B cell (primary cell): ENCODE data around the gene CNNM3.

Experiments used
- EZH2 ChIP-seq: IDR thresholded peaks from 2 replicates; pipeline ENCODE4 v1.6.1; 2012; ENCODE audit warnings: borderline replicate concordance, low read depth, mild to moderate bottlenecking, moderate library complexity, low read length; ENCODE audit not compliant: insufficient read depth, poor library complexity, severe bottlenecking
- TF ChIP-seq, protein P1 (sequence below): fragments of 200-600 bp; IDR thresholded peaks from one replicate; pipeline ENCODE4 v1.8.0; 2022; ENCODE audit warnings: antibody characterized with exemption, mild to moderate bottlenecking

DNA sequence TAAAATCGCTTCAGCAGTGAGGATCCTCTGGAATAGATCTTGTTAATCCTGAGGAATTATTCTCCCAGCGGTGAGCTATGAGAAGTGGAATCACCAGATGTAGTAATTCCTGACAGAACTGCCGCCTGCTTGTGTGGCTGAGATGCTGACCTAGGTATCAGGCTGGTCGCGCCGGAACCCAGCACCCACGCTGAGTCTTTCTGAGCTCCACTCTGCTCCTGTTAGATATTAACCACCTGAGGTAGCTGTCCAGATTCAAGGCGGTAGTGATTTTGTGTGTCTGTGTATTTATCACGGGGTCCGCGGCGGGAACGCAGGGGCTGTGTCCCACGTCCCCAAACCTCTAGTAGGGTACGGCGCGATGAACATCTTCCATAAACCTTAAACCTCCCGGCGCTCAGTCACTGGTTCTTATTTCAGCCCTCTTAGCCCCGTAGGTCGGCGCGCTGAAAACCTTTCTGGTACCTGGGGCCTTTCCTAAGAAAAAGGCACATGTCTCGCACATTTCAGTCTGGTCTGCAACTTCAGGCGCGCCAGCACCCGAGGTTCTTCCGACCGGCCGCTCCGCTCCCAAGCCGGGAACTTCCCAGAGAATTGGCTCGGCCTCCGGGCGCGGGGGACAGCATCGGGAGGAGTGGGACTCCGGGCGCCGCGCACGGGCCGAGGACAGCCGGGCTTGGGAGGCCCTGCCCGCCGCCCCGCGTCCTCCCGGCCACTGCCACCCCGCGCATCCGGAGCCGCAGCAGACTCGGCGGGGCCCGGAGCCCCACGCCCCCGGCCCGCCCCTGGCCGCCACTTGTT, 542 bp upstream of the CNNM3 start:
- TF ChIP-seq, protein P1, sequence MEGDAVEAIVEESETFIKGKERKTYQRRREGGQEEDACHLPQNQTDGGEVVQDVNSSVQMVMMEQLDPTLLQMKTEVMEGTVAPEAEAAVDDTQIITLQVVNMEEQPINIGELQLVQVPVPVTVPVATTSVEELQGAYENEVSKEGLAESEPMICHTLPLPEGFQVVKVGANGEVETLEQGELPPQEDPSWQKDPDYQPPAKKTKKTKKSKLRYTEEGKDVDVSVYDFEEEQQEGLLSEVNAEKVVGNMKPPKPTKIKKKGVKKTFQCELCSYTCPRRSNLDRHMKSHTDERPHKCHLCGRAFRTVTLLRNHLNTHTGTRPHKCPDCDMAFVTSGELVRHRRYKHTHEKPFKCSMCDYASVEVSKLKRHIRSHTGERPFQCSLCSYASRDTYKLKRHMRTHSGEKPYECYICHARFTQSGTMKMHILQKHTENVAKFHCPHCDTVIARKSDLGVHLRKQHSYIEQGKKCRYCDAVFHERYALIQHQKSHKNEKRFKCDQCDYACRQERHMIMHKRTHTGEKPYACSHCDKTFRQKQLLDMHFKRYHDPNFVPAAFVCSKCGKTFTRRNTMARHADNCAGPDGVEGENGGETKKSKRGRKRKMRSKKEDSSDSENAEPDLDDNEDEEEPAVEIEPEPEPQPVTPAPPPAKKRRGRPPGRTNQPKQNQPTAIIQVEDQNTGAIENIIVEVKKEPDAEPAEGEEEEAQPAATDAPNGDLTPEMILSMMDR: no peak
- TF ChIP-seq EZH2: no peak
